Thyroid gland (tissue), 4 donors: ENCODE measurements around the gene YIPF7. TPM values are rescaled to one million over a fixed set of nuclear protein-coding genes. Genes with fewer than 3 reads are reported as not detected.

ENCODE experiments used
- DNase-seq, 2 donors: peaks; one replicate each; pipeline ENCODE4 v3.0.0-alpha.2; 2019
- H3K27ac ChIP-seq, 3 donors: fragments of 200-600 bp; sonication (generic); 1 replicate in 2 of 3; 2 replicates in 1 of 3; pipeline ENCODE4 v1.5.1; 2016 to 2019; ENCODE audit warnings: mild to moderate bottlenecking in 1 of 3, moderate library complexity in 1 of 3
- H3K27me3 ChIP-seq: fragments of 200-600 bp; sonication (generic); one replicate; pipeline ENCODE4 v1.5.1; 2019
- H3K36me3 ChIP-seq, 2 donors: fragments of 200-600 bp; sonication (generic); one replicate each; pipeline ENCODE4 v1.5.1; 2016 to 2019
- H3K4me1 ChIP-seq, 2 donors: fragments of 200-600 bp; sonication (generic); one replicate each; pipeline ENCODE4 v1.5.1; 2017 to 2019
- H3K4me3 ChIP-seq, 3 donors: fragments of 200-600 bp; sonication (generic); replicated peaks in 1 of 3; 1 replicate in 2 of 3; 2 replicates in 1 of 3; pipeline ENCODE4 v1.5.1; 2016; ENCODE audit warnings: mild to moderate bottlenecking in 1 of 3
- H3K9me3 ChIP-seq: fragments of 200-600 bp; sonication (generic); one replicate; pipeline ENCODE4 v1.5.1; 2017
- POLR2A ChIP-seq, 2 donors: fragments of 450-650 bp; IDR thresholded peaks; one replicate each; pipeline ENCODE4 v1.6.1; 2017; ENCODE audit warnings: antibody characterized with exemption in 2 of 2, mild to moderate bottlenecking in 2 of 2, moderate library complexity in 1 of 2
- WGBS, 2 donors: methylation state at CpG; one replicate each; pipeline ENCODE4 v1.1.5; 2017; 5-methylcytosine and 5-hydroxymethylcytosine counted together
- intact Hi-C: fragments of 100-400 bp; cut with DNase I; formaldehyde crosslinking; loops from one replicate; pipeline ENCODE4 v1.15.1; 2023
- total RNA-seq, 4 donors: library from RNA; depleted of rRNA; stranded (reverse); fragments of >200 nt; gene quantifications; one replicate each; pipeline ENCODE4 v1.2.3, GENCODE V29; 2016
- TF ChIP-seq, protein P1 (sequence below), 6 experiments: fragments of 200-600 bp in 3 of 6; fragments of 450-650 bp in 3 of 6; sonication (generic) in 3 of 6; IDR thresholded peaks; one replicate each; pipeline ENCODE4 v1.5.1; 2016 to 2019; ENCODE audit warnings: antibody characterized with exemption in 6 of 6, mild to moderate bottlenecking in 2 of 6, inconsistent platforms in 1 of 6, moderate library complexity in 1 of 6

YIPF7 gene
- total RNA-seq, 4 donors from 2014 or later = not detected

DNA sequence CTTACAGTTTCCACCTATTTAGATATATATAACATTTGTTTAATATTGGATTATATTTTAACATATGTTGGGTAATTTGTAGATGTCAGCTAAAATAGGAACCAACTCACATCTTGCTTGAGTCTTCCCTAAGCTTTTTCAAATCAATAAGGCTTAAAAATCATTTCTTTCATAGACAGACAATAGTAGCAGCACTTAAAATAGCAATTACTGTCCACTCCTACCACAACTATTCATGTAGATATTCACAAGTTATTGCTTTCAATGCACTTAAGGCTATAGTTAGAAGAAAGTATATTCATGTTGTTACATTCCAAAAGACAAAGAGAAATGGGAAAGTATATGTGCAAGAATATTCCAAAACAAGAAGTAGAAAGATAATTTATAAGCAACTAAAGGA, 71.2 kb downstream of the YIPF7 start:
- no peak for TF ChIP-seq POLR2A (IDR thresholded peaks at IDR 0.05)
- TF ChIP-seq, protein P1, sequence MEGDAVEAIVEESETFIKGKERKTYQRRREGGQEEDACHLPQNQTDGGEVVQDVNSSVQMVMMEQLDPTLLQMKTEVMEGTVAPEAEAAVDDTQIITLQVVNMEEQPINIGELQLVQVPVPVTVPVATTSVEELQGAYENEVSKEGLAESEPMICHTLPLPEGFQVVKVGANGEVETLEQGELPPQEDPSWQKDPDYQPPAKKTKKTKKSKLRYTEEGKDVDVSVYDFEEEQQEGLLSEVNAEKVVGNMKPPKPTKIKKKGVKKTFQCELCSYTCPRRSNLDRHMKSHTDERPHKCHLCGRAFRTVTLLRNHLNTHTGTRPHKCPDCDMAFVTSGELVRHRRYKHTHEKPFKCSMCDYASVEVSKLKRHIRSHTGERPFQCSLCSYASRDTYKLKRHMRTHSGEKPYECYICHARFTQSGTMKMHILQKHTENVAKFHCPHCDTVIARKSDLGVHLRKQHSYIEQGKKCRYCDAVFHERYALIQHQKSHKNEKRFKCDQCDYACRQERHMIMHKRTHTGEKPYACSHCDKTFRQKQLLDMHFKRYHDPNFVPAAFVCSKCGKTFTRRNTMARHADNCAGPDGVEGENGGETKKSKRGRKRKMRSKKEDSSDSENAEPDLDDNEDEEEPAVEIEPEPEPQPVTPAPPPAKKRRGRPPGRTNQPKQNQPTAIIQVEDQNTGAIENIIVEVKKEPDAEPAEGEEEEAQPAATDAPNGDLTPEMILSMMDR (IDR thresholded peaks at IDR 0.05) = no peak
- Histone ChIP-seq H3K27me3 (no peaks in the 10 kb centered on the region), H3K4me1 (no peaks in the 10 kb centered on the region), H3K9me3 (no peaks in the 10 kb centered on the region), H3K36me3 (no peaks in the 10 kb centered on the region), H3K4me3 (no peak overlapping the region), H3K27ac (no peak overlapping the region)
- intact Hi-C loops = no loop called here
- DNase-seq = no peak

DNA sequence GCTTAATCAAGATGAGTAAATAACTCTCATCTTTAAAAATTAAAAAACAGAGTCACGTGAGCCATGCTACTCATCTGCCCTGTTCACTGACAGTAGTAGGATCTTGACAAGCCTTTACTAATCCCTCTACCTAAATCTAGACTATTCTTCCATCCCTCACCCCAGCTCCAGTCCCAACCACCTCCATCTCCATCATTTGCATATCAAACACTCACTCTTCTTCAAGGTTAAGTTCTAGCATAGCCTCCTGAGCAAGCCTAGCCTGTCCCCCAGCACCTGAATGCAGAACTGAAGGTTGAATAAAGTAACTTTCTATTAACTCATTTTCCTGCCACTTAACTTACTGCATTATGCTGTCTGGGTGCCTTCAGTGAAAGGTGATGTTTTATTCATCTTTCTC, 72.5 kb downstream of the YIPF7 start:
- no peaks in the 10 kb centered on the region for H3K4me1 ChIP-seq
- 0 to 81% methylated on average over 1 of the region's 1 CpG for WGBS, 2 donors
- no peaks in the 10 kb centered on the region for H3K9me3 ChIP-seq
- H3K4me3 ChIP-seq = no peak overlapping the region
- TF ChIP-seq, protein P1 (IDR thresholded peaks at IDR 0.05) = no peak
- TF ChIP-seq POLR2A (IDR thresholded peaks at IDR 0.05) = no peak
- H3K27me3 ChIP-seq = no peaks in the 10 kb centered on the region
- H3K27ac ChIP-seq = no peak overlapping the region
- no peaks in the 10 kb centered on the region for H3K36me3 ChIP-seq
- intact Hi-C loops = no loop called here
- no peak for DNase-seq

Other genes with a start within 250 kb of the YIPF7 start
- 10 to 100 TPM in 3 of 4 donors, 1 to 10 TPM in 1; 5.8 to 16.8 (median 16.0) TPM for gene KCTD8, start 202.8 kb downstream of the YIPF7 start, total RNA-seq
- 10 to 100 TPM; 20.8 to 33.7 (median 27.3) TPM for gene GUF1, start 26.8 kb upstream of the YIPF7 start, total RNA-seq
- gene GNPDA2, start 74.9 kb upstream of the YIPF7 start, total RNA-seq = 10 to 100 TPM; 24.3 to 32.4 (median 28.7) TPM